ELR (cell line): ENCODE measurements around the gene LZTR1.
A peak's percentile ranks its signal among the peaks of the same experiment; 100 is the strongest.

Source experiments
- DNase-seq: peaks from one replicate; pipeline ENCODE4 v3.0.0-alpha.2; 2015; ENCODE audit warnings: low read depth

The LZTR1 gene

DNA sequence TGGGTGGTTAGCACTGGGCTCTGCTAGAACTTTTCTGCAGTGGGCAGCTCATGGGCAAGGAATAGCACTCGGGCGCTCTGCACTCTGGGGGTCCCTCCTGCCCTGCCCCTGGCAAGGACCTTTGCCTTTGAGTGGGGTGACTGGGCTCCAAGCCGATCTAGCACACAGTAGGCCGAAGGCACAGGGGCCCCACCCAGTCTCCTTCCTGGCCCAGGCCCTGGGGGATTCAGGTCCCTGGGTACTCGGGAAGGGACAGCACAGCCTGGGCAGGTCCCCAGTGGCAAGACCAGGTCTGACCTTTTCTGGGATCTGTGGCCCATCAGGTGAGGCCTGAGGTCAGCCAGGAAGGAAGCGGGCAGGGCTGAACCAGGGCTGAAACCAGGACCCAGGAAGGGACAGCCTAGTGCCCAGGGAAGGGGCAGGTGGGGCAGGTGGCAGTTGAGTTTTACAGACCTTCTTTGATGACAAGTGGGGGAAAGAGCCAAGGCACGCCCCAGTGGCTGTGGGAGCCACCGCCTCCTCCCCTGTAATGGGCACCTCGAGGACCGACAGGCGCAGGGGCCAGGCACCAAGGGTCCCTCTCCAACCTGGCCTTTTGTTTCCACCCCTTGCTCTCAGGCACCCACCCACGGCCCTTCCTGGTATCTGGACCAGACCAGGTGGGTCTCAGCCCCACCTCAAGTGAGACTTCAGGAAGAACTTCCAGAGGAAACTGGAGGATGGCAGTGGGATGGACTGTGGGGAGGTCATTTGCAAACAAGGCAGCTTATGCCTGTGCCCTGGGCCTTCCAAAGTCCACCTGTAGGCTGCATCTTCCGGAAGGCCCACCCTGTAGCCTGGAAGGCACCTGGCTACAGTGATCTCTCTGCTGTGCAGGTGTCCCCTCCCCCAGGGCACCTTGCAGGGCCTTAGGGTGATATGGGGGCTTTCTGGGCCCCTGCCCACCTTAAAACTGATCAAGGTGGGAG lies 15.9 kb upstream of the LZTR1 start:
- DNase-seq, result no peak

DNA sequence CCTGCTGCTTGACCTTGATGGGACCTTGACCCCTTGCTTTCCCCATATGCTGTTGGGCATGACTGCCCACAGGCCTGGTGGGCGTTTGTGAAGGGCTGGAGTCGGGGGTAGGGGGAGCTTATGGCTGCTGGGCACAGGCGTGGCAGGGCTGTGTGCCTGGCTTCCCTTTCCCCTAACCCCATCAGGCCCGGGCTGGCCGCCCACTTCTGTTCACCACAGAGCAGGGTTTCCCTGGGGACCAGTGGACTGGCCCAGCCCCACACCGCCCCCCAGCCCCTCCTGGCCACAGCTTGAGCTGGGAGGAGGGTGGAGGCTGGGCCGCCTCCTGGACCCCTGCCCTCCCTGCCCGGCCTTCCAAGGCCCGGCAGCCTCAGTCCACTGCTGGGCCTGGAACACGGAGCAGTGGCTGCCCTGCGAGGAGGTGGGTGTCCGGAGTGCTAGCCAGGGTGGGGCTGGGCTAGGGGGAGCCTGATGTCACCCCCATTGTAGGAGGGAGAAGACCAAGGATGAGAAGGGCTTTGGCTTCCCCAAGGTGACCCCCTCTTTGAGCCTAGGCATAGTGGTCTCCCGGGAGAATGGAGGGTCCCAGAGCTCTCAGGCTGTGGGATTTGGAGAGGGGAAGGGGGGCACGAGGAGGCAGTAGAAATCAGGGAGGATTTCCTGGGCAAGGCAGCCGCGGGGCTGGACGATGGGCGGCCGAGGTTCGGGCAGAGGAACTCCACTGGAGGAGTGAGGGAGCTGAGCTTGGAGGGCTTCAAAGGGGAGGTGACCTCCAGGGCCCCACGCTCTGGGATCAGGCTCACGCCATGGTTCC lies 15.0 kb upstream of the LZTR1 start, which contains the start of gene AIFM3:
TSS of gene AIFM3 (plus strand) at position 373 of the 814 bp plus-strand sequence. CDS start 690 bp downstream, outside the sequence.
- no peak for DNase-seq

DNA sequence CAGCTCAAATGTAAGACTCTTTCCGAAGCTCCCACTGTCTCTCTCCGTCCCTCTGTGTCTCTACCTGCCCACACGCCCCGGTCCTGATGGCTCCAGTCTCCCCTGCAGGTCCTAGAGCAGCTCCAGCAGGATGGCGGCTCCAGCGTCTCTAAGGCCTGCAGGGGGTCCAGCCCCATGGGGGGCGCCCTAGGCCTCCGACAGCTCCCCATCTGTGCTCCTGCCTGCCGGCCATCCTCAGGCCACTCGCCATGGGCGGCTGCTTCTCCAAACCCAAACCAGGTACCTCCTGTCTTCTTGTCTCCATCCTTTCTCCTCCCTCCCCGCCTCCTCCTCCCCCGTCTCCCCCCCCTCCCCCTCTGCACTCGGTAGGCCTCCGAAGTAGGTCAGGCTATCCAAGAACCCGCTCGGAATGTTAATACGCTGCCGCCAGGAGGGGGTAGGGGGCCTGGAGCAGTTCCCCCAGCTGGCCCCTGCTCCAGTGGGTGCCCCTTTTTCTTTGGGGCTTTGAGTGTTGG lies 14.3 kb upstream of the LZTR1 start:
- DNase-seq, result no peak

DNA sequence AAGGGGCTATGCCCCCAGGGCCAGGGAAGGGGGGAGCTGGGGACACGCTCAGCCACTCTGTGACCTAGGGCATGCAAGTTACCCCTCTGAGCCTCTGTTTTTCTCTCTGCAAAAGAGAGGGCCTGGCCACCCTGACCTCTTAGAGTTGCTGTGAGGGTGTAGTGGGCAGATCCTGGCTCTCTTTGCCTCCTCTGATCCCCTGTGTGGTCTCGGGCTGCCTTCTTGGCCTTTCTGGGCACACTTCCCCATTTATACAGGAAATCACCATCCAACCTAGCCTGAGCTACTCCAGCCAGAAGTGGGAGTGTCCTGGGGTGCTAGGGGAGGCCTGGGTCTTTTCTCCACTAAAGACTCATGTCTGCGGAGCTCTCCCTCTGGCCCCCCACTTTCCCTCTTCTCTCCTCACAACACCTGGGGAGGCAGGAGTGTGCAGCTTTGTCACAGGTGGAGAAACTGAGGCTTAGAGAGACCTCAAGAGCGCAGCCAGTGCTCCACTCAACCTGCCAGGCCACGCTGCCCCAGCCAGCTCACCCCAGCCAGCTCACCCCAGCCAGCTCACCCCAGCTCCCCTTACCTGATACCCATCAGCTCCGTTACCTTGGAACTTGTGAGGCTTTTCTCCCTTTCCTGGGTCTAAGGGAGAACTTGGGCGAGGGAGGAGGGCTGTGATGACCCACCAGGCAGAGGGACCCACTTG lies 13.7 kb upstream of the LZTR1 start:
- DNase-seq, result no peak

DNA sequence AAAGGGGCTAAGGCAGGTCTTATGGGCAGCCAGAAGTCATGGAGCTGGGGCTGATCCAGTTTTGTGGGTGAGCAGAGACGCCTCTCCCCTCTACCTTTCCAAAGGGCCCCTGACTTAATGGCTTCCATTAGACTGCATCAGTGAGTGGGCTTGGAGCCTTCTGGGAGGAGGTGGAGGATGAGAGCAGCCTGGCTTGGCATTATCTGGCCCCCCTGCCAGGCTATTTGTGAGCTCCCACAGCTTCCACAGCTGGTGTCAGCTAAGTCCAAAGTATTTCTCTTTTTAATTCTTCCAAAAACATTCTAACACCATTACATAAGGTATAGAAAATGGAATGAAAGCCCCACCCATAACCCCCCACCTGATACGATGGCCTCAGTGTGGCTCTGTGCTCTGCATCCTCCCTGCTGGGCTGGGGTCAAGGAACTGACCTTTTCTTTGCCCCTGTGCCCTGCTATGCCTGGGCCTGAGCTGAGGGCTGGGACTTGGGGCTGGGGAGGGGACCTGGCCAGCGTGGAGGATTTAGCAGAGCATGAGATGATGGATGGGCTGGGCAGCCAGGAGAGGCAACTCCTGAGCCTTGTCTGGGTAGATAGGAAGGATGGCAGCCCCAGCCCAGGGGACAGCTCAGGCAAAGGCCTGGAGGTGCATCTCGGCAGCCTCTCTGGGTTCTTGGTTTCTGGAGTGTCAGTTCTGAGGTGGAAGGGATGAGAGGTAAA lies 11.0 kb upstream of the LZTR1 start:
- DNase-seq, result no peak

DNA sequence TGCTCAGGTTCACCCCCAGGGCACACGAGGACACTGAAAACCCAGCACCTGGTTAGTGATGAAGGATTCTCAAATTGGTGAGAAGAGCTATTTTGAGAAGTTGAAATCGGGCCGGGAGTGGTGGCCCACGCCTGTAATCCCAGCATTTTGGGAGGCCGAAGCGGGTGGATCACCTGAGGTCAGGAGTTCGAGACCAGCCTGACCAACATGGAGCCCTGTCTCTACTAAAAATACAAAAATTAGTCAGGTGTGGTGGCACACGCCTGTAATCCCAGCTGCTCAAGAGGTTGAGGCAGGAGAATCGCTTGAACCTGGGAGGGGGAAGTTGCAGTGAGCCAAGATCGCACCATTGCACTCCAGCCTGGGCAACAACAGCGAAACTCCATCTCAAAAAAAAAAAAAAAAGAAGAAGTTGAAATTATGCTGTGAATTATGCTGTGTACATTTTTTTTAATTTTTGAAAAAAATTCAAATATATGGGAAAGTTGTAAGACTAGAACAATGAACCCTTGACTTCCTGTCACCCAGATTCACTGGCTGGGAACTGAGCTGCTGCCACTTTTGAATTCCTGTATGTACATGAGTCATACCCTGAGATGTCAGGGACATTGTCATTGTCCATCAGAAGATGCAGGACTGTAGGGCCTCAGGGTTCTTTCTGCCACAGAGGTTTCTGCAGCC lies 9.9 kb upstream of the LZTR1 start:
- DNase-seq, result peak; percentile 38

DNA sequence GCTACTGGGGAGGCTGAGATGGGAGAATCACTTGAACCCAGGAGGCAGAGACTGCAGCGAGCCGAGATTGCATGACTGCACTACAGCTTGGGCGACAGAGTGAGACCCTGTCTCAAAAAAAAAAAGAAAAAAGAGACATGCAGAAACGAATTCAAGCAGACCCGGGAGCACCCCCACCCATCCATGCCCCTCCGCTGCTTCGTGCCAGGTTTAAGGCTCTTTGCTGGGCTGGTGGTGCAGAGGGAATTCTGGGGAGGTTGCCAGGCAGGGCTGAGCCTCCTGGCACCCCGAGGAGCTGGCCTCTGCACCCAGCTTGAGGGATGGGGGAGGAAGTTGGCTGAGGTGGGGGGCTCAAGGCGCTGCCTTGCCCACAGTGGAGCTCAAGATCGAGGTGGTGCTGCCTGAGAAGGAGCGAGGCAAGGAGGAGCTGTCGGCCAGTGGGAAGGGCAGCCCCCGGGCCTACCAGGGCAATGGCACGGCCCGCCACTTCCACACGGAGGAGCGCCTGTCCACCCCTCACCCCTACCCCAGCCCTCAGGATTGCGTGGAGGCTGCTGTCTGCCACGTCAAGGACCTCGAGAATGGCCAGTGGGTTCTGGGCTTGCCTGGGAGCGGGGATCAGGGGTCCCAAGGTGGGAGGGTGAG lies 9.0 kb upstream of the LZTR1 start:
- DNase-seq, result no peak

DNA sequence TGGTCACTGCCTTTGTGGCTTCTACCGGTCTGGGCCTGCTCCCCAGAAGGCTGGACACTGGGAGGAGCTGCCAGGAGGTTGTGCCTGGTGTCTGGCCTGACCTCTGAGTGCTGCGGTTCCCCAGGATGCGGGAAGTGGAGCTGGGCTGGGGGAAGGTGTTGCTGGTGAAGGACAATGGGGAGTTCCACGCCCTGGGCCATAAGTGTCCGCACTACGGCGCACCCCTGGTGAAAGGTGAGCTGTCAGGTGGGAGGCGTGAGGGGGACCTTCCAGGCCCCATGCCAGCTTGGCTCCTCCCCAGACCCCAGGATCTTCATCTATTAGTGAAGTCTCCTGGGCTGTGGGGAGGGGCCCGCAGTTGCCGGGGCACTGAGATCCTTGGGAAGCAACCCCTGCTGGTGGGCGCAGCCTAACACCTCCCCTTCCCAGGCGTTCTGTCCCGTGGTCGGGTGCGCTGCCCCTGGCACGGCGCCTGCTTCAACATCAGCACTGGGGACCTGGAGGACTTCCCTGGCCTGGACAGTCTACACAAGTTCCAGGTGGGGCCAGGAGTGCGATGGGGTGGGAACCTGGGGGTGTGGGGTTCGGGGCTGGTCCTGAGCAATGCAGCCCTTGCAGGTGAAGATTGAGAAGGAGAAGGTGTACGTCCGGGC lies 8.3 kb upstream of the LZTR1 start:
- no peak for DNase-seq

DNA sequence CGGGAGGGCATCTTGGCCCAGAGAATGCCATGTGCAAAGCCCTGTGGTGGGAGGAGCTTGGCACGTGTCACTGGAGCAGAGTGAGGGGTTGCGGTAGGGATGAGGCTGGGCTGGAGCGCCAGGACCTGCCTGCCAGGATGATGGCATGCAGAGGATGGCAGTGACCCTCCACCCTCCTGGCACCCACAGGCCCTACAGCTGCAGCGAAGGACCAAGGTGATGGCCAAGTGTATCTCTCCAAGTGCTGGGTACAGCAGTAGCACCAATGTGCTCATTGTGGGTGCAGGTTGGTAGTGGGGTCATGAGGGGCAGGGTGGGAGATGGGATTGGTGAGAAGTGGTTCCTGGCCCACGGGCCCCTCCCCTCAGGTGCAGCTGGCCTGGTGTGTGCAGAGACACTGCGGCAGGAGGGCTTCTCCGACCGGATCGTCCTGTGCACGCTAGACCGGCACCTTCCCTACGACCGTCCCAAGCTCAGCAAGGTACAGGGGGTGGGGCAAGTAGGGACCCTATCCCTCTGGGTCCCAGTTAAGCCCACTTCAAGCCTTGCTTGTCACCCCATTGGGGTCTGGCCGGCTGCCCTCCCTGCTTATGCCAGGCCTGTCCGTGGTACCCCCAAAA lies 7.7 kb upstream of the LZTR1 start:
- DNase-seq, result no peak

DNA sequence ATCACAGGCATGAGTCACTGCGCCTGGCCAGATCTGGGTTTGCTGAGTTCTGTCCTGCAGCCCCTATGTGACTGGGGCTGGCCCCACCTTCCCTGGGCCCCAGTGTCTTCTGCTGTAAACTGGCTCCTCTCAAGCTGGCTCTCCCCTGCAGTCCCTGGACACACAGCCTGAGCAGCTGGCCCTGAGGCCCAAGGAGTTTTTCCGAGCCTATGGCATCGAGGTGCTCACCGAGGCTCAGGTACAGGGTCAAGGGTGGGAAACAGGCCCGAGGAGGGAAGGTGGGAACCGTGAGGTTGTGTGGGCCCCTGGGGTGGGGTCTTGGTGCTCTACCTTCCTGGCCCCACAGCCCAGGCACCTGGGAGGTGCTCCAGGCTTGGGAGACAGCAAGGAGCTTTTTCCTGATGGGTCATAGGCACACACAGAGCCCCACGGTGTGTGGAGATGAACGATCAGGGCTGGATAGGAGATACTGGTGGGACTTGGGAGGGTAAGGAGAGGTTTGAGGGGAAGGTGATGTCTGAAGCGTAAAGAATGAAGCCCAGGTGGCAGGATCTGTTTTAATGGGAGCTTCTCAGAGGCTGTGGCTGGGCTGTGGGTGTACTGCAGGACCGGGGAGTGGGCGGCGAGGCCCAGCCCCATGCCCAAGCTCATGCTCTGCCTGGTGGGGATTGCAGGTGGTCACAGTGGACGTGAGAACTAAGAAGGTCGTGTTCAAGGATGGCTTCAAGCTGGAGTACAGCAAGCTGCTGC lies 6.4 kb upstream of the LZTR1 start:
- no peak for DNase-seq

DNA sequence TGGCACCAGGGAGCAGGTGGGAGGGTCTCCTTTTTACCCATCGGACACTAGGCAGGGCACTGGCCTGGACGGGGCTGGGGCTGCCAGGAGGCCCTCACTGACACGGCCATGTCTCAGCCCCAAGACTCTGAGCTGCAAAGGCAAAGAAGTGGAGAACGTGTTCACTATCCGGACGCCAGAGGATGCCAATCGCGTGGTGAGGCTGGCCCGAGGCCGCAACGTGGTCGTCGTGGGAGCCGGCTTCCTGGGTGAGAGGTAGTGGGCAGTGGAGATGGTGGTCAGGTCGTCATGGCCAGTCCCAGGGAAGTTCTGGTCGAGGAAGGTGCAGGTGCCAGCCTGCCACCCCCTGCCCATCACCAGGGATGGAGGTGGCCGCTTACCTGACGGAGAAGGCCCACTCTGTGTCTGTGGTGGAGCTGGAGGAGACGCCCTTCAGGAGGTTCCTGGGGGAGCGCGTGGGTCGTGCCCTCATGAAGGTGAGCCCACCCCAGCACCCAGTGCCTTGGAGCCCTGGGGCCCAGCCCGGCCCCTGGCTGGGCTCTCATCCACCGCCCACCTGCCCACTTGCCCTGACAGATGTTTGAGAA lies 5.7 kb upstream of the LZTR1 start:
- DNase-seq, result no peak

DNA sequence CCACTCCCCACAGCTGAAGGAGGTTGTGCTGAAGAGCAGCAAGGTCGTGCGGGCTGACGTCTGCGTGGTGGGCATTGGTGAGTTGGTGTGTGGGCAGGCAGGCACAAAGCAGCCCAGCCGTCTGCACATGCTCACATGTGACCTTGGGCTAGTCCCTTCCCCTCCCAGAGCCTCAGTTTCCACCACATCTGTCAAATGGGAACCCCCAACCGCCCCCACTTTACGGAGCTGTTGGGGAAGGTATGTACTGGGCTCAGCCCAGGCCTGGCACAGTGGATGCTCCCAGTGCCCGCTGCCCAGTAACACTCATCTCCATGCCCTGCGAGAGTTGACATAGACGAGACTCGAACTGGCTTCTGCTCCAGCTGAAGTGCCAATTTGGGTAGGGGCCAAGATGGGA lies 5.1 kb upstream of the LZTR1 start:
- no peak for DNase-seq

DNA sequence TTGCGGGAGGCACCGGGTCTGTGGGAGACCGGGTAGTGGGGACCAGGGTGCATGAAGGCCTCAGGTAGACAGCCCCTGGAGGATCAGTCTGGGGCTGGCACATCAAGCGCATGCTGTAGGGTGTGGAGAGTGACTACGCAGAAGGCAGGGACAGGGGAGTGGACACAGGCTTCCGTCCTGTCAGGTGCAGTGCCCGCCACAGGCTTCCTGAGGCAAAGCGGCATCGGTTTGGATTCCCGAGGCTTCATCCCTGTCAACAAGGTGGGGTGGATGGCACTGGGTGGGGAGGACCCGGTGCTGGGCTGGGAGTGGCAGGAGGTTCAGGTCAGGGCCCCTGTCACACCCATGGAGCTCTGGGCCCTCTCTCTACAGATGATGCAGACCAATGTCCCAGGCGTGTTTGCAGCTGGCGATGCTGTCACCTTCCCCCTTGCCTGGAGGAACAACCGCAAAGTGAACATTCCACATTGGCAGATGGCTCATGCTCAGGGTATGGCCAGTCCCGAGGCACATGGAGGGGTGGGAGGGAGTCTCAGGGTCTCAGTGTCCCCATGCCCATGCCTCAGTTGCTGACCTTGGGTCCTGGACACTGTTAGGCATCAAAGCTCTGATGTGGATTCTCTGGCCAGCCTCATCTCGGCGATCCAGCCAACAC lies 4.5 kb upstream of the LZTR1 start:
- no peak for DNase-seq

DNA sequence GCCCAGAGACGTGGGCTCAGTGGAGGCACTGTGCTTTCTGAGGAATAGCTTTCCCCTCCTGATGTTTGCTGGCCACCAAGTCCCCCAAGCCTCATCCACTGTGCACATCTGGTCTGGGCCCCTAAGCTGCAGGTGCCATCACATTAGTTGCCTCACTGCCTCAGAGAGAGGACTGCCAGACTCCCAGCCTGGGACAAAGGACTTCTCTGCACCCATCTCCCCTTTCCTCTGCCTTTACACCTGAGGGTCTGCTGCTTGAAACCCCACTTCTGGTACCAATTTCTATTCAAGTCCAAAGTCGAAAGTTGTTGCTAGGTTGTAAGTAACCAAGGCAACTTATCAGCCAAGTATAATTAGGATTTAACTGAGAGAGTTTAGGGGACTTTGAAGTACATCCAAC lies 3.7 kb upstream of the LZTR1 start:
- DNase-seq, result no peak

DNA sequence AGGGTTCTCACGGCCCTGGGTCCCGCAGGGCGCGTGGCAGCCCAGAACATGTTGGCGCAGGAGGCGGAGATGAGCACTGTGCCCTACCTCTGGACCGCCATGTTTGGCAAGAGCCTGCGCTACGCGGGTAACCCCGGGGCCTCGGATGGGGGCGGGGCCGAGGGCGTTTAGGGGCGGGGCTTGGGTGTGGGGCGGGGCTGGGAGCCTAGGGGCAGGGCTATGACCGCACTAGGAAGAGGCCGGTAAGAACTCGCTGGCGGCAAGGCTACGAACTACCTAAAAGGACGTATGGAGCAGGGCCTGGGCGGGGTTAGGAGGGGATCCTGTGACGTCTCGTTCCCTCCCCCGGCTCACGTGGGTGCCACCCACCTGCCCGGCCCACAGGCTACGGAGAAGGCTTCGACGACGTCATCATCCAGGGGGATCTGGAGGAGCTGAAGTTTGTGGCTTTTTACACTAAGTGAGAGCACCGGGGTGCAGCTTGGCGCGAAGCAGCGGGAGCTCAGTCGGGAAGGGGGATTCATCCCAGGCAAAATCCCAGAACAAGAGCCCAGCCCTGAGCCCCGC lies 2.8 kb upstream of the LZTR1 start:
- peak; percentile 78 for DNase-seq

DNA sequence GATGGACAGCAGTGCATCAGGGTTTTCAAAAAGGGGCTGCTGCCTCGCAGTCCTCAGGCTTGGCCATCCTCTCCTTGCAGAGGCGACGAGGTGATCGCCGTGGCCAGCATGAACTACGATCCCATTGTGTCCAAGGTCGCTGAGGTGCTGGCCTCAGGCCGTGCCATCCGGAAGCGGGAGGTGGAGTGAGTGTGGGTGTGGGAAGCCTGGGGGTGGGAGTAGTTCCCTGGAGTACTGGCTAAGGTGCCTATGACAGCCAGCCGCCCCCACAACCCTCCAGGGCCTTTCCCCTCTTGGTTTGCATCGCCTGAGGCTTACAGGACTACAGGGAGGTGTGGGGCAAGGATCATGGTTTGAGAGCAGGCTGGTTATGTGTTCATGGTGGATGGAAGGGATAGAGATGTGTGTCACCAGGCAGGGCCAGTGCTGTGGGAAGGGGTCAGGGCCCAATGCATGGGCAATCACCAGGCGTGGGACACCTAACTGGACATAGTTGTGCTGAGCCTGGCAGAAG lies 2.1 kb upstream of the LZTR1 start:
- DNase-seq, result no peak

DNA sequence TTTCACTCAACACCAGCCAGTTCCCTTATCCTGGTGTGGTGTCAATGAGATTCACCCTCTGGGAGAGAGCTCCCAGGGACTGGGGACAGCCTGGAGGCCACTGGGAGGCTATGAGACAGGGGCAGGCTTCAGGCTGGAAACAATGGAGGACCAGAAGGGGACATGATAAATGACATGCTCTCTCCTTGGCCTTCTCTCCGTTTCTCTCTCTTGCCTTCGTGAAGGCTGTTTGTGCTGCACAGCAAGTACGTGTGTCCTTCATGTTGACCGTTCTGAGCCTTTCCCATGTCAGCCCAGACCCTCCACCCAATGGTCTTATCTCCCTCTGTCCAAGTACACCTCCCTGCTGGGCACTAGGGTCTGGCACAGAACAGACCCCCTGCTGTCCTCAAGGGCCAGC lies 1.6 kb upstream of the LZTR1 start:
- no peak for DNase-seq
